AG10803 (cell line): ENCODE measurements around the gene ITGA5.

Experiments
- DNase-seq: peaks from one replicate; pipeline ENCODE4 v3.0.0; 2010; ENCODE audit warnings: low read depth
- H3K4me3 ChIP-seq: 2 replicates; pipeline ENCODE4 v1.5.1; 2011; ENCODE audit warnings: mild to moderate bottlenecking, low read length, control low read depth
- TF ChIP-seq, protein P1 (sequence below): conservative IDR thresholded peaks from 2 replicates; pipeline ENCODE4 v1.5.1; 2011; ENCODE audit warnings: mild to moderate bottlenecking, low read length, control low read depth, inconsistent platforms

ITGA5 gene

DNA sequence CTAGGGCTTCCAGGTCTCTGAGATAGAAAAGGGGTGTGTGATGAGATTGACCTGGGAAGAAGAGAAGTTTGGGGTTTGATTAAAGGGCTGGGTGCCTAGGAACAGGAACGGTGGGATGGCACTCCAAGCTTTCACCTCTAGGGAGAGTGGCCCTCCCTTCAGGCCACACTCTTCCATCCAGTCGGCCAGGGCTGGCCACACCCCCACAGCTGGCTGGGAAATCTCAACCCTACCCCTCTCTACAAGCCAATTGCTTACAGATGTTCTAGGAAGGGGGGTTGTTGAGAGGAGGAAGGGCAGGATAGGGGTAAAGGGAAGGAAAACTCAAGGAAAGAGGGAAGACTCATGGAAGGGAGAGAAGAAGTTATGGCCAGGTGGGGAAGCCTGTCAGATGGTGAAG is 6.6 kb upstream of the ITGA5 start:
- H3K4me3 ChIP-seq, result no peak overlapping the region
- TF ChIP-seq, protein P1, sequence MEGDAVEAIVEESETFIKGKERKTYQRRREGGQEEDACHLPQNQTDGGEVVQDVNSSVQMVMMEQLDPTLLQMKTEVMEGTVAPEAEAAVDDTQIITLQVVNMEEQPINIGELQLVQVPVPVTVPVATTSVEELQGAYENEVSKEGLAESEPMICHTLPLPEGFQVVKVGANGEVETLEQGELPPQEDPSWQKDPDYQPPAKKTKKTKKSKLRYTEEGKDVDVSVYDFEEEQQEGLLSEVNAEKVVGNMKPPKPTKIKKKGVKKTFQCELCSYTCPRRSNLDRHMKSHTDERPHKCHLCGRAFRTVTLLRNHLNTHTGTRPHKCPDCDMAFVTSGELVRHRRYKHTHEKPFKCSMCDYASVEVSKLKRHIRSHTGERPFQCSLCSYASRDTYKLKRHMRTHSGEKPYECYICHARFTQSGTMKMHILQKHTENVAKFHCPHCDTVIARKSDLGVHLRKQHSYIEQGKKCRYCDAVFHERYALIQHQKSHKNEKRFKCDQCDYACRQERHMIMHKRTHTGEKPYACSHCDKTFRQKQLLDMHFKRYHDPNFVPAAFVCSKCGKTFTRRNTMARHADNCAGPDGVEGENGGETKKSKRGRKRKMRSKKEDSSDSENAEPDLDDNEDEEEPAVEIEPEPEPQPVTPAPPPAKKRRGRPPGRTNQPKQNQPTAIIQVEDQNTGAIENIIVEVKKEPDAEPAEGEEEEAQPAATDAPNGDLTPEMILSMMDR, result no peak; the same call in 1 of the 2 replicates
- no peak for DNase-seq

GRCh38 chr12:54424224-54424623 is 5.2 kb upstream of the ITGA5 start:
- TF ChIP-seq, protein P1, result no peak
- no peak for DNase-seq
- H3K4me3 ChIP-seq, result no peak overlapping the region

- no peak for DNase-seq
- TF ChIP-seq, protein P1, result no peak
- H3K4me3 ChIP-seq, result no peak overlapping the region
These were observed 4.7 kb upstream of the ITGA5 start for GRCh38 chr12:54423816-54424150.

GRCh38 chr12:54421879-54422250 is 2.8 kb upstream of the ITGA5 start:
- no peak overlapping the region for H3K4me3 ChIP-seq
- DNase-seq, result no peak
- TF ChIP-seq, protein P1, result no peak

GRCh38 chr12:54421175-54421878 is 2.3 kb upstream of the ITGA5 start:
- H3K4me3 ChIP-seq, result no peak overlapping the region
- TF ChIP-seq, protein P1, result no peak
- DNase-seq, result no peak

GRCh38 chr12:54420766-54421144 is 1.7 kb upstream of the ITGA5 start:
- TF ChIP-seq, protein P1, result no peak
- peak; percentile 52 for DNase-seq
- H3K4me3 ChIP-seq, result no peak overlapping the region

DNA sequence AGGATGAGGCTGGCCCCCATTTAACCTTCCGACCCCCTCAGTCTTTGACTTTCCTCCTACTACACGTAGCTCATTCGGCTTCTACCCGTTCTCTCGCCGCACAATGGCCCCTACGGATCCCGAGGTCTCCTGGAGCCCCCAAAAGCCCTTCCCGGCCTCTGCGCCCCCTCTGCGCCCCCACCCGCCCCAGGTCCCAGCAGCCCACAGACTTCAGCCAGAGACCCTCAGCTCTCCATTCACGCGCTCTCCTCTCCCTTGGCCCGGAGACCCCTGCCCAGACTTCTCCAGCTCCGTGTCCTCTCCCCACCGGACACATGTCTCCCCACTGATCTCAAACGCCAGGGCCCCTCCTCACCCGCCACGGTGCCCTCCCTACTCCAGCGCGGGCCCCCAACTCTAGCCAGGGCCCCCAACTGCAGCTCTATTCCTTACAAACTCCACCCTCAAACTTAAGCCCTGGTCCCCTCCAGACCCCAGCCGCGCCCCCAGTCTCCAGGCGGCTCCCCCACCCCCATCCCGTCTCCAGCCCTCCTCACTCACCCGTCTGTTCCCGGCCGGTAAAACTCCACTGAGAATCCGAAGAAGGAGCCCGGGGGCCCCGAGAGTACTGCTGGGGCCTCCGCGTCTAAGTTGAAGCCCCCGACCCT is 502 bp downstream of the ITGA5 start:
- no peak for DNase-seq
- H3K4me3 ChIP-seq, result peak overlapping the region; percentile 92
- TF ChIP-seq, protein P1, result no peak
